ENCODE results near the gene PPM1B.

DNA sequence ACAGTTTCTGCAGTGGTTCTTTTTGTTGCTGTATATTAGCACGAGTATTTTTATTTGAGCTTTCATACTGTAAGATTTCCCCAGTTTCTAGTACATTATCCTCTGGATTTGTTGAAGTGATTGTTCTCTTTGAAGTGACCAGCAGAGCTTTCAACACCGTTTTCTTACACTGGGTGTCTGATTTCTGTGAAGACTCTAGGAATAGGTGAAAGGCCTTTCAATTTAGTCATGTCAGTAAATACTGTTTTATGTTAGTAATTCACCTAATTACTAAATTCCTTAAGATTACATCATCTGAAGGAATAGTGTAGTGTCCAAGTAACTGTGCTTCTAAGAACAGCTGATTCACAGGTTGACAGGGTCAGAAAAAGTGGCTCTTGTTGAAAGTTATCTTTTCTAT is 2.3 kb downstream of the PPM1B start:
- no peak for TF ChIP-seq POLR2A (IDR thresholded peaks at IDR 0.05)
- no peak for TF ChIP-seq CTCF (IDR thresholded peaks at IDR 0.05)
